Adrenal gland (tissue), 12 donors: Measurements from ENCODE around the gene TXNDC2. TPM values are rescaled to one million over a fixed set of nuclear protein-coding genes. Genes with fewer than 3 reads are reported as not detected.
"Not testable (repeated sequence)": the region's sequence is repeated elsewhere in the genome, so short reads cannot be mapped to it uniquely, and the experiment has no call there.

Source experiments
- DNase-seq, 7 donors: peaks; one replicate each; pipeline ENCODE4 v3.0.0-alpha.2; 2019 to 2020
- H3K27ac ChIP-seq, 5 donors: fragments of 200-600 bp; sonication (generic) in 4 of 5; 1 replicate in 3 of 5; 2 replicates in 2 of 5; pipeline versions ENCODE4 v1.5.1 to v1.8.0; 2016 to 2020; ENCODE audit warnings: mild to moderate bottlenecking in 1 of 5
- H3K27me3 ChIP-seq: fragments of 200-600 bp; 2 replicates; pipeline ENCODE4 v1.8.0; 2021
- H3K36me3 ChIP-seq, 2 donors: fragments of 200-600 bp; replicated peaks in 1 of 2; 1 replicate in 1 of 2; 2 replicates in 1 of 2; pipeline versions ENCODE4 v1.5.1 to v1.8.0; 2018 to 2022
- H3K4me1 ChIP-seq, 2 donors: fragments of 200-600 bp; replicated peaks in 1 of 2; 1 replicate in 1 of 2; 2 replicates in 1 of 2; pipeline versions ENCODE4 v1.5.1 to v1.8.0; 2018 to 2021
- H3K4me3 ChIP-seq, 4 donors: fragments of 200-600 bp; sonication (generic) in 3 of 4; one replicate each; pipeline ENCODE4 v1.5.1; 2016 to 2018
- H3K9me3 ChIP-seq, 3 donors: fragments of 200-600 bp; sonication (generic) in 1 of 3; replicated peaks in 1 of 3; 1 replicate in 2 of 3; 2 replicates in 1 of 3; pipeline versions ENCODE4 v1.5.1 to v1.8.0; 2016 to 2021
- CTCF ChIP-seq, 6 experiments: fragments of 450-650 bp in 4 of 6; fragments of 200-600 bp in 2 of 6; sonication (generic) in 1 of 6; IDR thresholded peaks; 1 replicate in 5 of 6; 2 replicates in 1 of 6; pipeline versions ENCODE4 v1.5.1 to v1.8.0; 2016 to 2021; ENCODE audit warnings: antibody characterized with exemption in 6 of 6, mild to moderate bottlenecking in 2 of 6, moderate library complexity in 1 of 6
- POLR2A ChIP-seq, 2 donors: fragments of 450-650 bp; IDR thresholded peaks; one replicate each; pipeline ENCODE4 v1.6.1; 2017; ENCODE audit warnings: antibody characterized with exemption in 2 of 2, mild to moderate bottlenecking in 2 of 2, moderate library complexity in 1 of 2
- WGBS, 4 donors: extraction: QIAGEN DNeasy Blood & Tissue Kit in 2 of 4; methylation state at CpG; one replicate each; pipeline versions ENCODE4 v1.1.5 to v1.1.7; 2013 to 2017; 5-methylcytosine and 5-hydroxymethylcytosine counted together
- intact Hi-C, 2 donors: fragments of 100-400 bp; cut with DNase I; formaldehyde crosslinking; loops; one replicate each; pipeline versions ENCODE4 v1.14.1 to v1.15.0; 2022 to 2023
- polyA plus RNA-seq, 3 donors: library from polyadenylated mRNA; stranded (reverse); fragments of 200-250 nt in 2 of 3; fragments of 350-450 nt in 1 of 3; fragmentation: Illumina TruSeq in 1 of 3; extraction: RNeasy Lipid Tissue Mini Kit (QIAGEN cat#74804) in 1 of 3; gene quantifications; one replicate each; pipeline ENCODE4 v1.2.3, GENCODE V29; 2013 to 2014
- total RNA-seq, 9 donors: library from RNA; depleted of rRNA in 4 of 9; stranded (reverse); fragments of >200 nt in 4 of 9; fragments of 120-200 nt in 1 of 9; fragmentation: NEBNext Ultra II Directional in 1 of 9; extraction: Animal tissue kit (Norgen Biotek cat#: 25700) in 1 of 9; gene quantifications; one replicate each; pipeline versions ENCODE4 v1.1.0 to v1.2.4, GENCODE V29; 2013 to 2023
- donor health status: healthy with polysubstance abuse.
- donor health status: Bipolar disorder and iron deficiency.
- donor health status: DM: yes; HTN: yes; CAD: no.
- donor health status: DM: no; HTN: no; CAD: no.
- donor health status: DM: no; HTN: no; CAD: no.
- donor health status: DM: yes; HTN: yes; CAD: no.

TXNDC2 gene
- total and polyA plus RNA-seq, 12 donors = 0.08 to 0.43 (median 0.22) TPM; not detected in 5

- no peak for TF ChIP-seq CTCF (IDR thresholded peaks at IDR 0.05)
- no peak for TF ChIP-seq POLR2A (IDR thresholded peaks at IDR 0.05)
- WGBS, 4 donors = 91 to 96% (median 93%) methylated on average over 5 of the region's 5 CpGs
- Histone ChIP-seq H3K27ac (no peak overlapping the region), H3K4me3 (no peak overlapping the region), H3K27me3 (no peaks in the 10 kb centered on the region), H3K36me3 (no peaks in the 10 kb centered on the region), H3K9me3 (no peaks in the 10 kb centered on the region), H3K4me1 (peaks cover 0 to 6% of the 10 kb centered on the region in 2 donors)
- DNase-seq = no peak
- intact Hi-C loops = no loop called here
Observed at GRCh38 chr18:9911226-9911625, 25.5 kb downstream of the TXNDC2 start.

- H3K27ac ChIP-seq, H3K4me3 ChIP-seq, H3K9me3 ChIP-seq, DNase-seq, H3K36me3 ChIP-seq, intact Hi-C loops, H3K27me3 ChIP-seq: not testable (repeated sequence)
- peaks cover 2 to 15% of the 10 kb centered on the region in 2 donors for H3K4me1 ChIP-seq
- 93 to 100% (median 98%) methylated on average over 1 of the region's 1 CpG for WGBS, 4 donors
Observed at GRCh38 chr18:9912285-9912684, 26.5 kb downstream of the TXNDC2 start.

GRCh38 chr18:9913151-9913525, 27.4 kb downstream of the TXNDC2 start:
- WGBS, 4 donors = 6 to 9% (median 7%) methylated on average over 12 of the region's 12 CpGs
- intact Hi-C loops = no loop called here
- peak overlapping the region; percentile 97 to 100 (median 100) for H3K27ac ChIP-seq
- TF ChIP-seq CTCF (IDR thresholded peaks at IDR 0.05) (no peak), POLR2A (IDR thresholded peaks at IDR 0.05) (no peak)
- H3K4me1 ChIP-seq = peaks cover 8 to 23% of the 10 kb centered on the region in 2 donors
- no peaks in the 10 kb centered on the region for H3K9me3 ChIP-seq
- DNase-seq = no peak
- peak overlapping the region in 3 of 4 donors; percentile 89 to 99 (median 99) for H3K4me3 ChIP-seq
- no peaks in the 10 kb centered on the region for H3K27me3 ChIP-seq
- no peaks in the 10 kb centered on the region for H3K36me3 ChIP-seq

GRCh38 chr18:9913526-9914333, 28.0 kb downstream of the TXNDC2 start, which contains the start of gene VAPA:
TSS of gene VAPA (plus strand) at chr18:9914016. CDS start at chr18:9914257, 241 bp downstream.
- no peaks in the 10 kb centered on the region for H3K9me3 ChIP-seq
- H3K27me3 ChIP-seq = no peaks in the 10 kb centered on the region
- DNase-seq = peak; percentile 94 to 97 (median 96)
- intact Hi-C loops = no loop called here
- H3K4me1 ChIP-seq = peaks cover 14 to 29% of the 10 kb centered on the region in 2 donors
- peak within 1 kb of the TSS; percentile 89 to 99 (median 98) for H3K4me3 ChIP-seq
- peak within 1 kb of the TSS; percentile 97 to 100 (median 100) for H3K27ac ChIP-seq
- WGBS, 4 donors = 0 to 1% (median 0%) methylated on average over 1 to 87 of the region's 87 CpGs
- no peak for TF ChIP-seq CTCF (IDR thresholded peaks at IDR 0.05)
- TF ChIP-seq POLR2A (IDR thresholded peaks at IDR 0.05) = peak; percentile 95 to 99
- no peaks in the 10 kb centered on the region for H3K36me3 ChIP-seq

GRCh38 chr18:9914334-9914583, 28.5 kb downstream of the TXNDC2 start:
- no peak for DNase-seq
- intact Hi-C loops = no loop called here
- H3K36me3 ChIP-seq = no peaks in the 10 kb centered on the region
- TF ChIP-seq CTCF (IDR thresholded peaks at IDR 0.05) (no peak), POLR2A (IDR thresholded peaks at IDR 0.05) (no peak)
- H3K9me3 ChIP-seq = no peaks in the 10 kb centered on the region
- no peaks in the 10 kb centered on the region for H3K27me3 ChIP-seq
- 1% methylated on average over 30 to 35 of the region's 35 CpGs; no CpG with 5 or more reads in 2 of the 4 donors for whole genome bisulfite sequencing, 4 donors
- peak overlapping the region; percentile 34 to 99 (median 94) for H3K4me3 ChIP-seq
- peaks cover 19 to 34% of the 10 kb centered on the region in 2 donors for H3K4me1 ChIP-seq
- H3K27ac ChIP-seq = peak overlapping the region; percentile 97 to 100 (median 100)
